AG08395 (cell line): ENCODE results near the gene AASDH.
"Not testable (repeated sequence)": the region's sequence is repeated elsewhere in the genome, so short reads cannot be mapped to it uniquely, and the experiment has no call there.

Source experiments
- DNase-seq: peaks from one replicate; pipeline ENCODE4 v3.0.0; 2012; ENCODE audit warnings: mixed read lengths, low spot score

The AASDH gene

DNA sequence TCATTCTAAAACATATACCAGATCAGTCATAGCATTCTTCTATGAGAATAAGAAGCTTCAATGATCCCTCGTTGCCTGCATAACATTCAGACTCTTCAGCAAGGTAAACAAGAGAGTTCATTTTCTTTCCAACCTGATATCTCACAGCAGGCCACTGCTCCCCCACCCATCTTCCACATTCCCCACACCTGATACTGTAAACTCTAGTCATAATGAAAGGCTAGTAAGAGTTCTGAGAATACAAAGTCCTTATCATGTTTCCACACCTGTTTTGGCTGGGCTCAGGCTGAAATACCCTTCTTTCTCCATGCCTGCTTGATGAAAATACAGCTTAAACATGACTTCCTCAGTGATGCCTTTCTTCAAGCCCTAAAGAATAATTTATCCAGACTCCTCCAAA is 2.3 kb upstream of the AASDH start:
- DNase-seq: no peak

DNA sequence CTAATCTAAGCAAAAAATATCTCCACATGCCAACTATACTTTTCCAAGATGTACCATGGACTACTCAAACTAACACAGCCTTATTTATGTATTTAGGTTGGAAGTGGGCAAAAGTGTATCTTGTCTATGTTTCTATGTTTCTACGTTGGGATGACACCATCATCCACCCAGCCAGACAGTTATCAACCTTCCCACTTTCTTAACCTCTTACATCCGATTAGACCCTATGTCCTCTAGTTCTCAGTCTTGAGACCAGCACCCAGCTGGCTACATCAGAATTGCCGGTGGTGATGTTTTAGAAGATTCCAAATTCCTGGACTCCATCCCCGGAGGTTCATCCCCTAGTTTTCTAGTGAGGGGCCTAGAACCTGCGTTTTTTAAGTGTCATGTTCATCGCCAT is 1.0 kb upstream of the AASDH start:
- peak; percentile 4 for DNase-seq

DNA sequence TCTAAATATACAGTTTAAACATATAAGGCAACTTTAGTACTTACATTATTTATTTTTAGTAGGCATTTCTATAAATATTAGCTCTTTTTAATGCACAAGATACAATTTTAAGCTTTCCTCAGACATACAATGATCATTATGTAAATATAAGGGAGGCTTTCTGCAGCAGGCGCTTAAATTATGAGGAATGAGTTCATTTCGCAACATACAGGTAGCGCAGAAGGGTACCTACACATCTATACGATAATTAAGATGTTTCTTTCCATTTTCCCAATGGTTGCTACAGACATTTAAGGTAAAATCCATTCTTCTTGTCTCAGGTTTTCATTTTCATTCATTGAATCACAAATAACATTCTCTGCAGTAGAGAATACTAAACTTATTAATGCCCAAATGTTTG is 1.2 kb downstream of the AASDH start:
- no peak for DNase-seq

DNA sequence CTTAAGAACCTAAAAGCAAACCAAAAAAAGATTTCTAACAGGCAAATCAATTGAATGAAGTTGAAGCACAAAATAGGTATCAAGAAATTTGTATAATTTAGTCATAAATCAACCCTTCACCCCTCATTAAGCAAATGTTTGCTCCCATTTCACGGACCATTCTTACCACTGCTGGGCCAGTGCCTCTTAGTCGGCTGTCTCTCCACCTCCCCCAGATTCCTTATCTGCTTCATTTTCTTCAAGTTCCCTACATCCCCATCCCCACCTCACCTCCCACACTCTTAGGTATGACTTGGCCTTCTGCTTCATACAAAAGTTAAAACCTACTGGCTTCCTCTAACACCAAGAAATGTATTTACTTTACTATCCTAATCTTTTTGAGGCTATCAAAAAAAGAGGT is 11.8 kb downstream of the AASDH start:
- DNase-seq: no peak

DNA sequence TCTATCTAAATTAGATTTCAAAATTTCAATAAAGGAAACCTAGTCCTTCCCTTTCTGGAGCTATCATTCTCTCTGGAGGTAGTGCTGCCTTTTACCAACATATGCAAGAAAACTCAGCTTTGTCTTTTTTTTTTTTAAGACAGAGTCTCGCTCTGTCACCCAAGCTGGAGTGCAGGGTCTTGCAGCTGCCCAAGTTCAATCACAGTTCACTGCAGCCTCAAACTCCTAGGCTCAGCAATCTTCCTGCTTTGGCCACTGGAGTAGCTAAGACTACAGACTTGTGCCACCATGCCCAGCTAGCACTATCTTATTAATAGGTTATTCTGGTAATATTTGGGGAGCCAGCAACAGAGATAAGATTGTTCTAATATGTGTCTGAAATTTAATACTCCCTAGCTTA is 12.3 kb downstream of the AASDH start:
- DNase-seq: no peak

DNA sequence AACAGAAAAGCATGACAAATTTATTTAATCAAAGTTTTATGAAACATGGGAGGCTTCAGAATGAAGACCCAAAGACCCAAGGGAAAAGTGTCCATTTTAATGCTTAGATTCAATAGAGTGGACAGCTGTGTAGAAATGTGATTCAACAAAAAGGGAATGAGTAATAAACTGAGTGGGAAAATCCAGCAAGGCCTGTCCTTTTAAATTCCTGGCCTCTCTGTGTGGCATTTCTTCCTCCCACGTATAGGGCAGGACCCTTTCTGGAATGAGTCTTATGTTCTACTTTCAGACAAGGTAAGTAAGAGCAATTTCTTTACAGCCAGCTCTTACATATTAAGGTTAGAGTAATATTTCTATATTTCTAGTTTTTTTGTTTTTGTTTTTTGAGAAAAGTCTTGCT is 14.5 kb downstream of the AASDH start:
- DNase-seq: no peak

DNA sequence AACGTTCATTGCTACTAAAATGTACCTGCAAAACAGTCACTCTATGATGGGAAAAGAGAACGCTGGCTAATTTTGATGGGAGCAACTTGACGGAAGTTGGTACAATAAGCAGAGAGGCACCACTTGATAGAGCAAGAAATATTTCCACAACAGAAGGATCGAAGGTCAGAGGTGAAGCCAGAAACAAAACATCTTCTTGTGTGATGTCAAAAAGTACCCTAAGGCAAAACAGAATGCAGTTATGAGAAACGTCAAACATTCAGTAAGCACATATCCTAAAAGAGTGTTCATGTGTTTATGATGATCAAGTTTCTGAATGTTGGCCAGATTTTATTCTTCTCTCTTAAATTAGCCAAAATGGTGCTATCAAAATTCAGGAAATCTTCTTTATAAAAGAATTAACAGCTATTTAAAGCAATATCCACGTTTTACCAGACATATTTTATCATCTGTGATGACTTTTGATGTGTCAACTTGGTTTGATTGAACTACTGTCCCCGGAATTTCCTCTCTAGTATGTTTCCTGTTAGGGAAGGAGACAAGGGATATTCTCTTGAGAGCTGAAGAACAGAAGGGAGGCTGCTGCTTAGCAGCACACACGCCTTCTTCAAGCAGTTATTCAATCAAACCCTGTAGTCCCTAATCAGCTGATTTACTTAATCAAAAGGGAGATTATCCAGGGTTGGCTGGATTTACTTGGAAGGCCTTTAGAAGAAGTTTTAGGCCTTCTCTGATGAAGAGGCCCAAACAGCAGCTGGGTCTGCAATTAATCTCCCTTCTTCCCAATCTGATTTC is 15.7 kb downstream of the AASDH start:
- no peak for DNase-seq

DNA sequence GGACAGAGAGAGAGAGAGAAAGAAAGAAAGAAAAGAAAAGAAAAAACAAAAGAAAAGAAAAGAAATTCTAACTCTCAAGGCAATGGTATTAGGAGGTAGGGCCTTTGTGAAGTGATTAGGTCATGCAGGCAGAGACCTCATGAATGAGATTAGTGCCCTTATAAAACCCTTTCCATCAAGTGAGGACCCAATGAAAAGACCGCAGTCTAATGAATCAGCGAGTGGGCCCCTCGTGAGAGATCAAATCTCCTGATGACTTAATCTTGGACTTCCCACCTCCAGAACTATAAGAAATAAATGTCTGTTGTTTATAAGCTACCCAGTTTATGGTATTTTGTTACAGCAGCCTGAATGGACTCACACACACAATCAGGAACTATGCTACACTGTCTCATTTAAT is 16.9 kb downstream of the AASDH start:
- no peak for DNase-seq

DNA sequence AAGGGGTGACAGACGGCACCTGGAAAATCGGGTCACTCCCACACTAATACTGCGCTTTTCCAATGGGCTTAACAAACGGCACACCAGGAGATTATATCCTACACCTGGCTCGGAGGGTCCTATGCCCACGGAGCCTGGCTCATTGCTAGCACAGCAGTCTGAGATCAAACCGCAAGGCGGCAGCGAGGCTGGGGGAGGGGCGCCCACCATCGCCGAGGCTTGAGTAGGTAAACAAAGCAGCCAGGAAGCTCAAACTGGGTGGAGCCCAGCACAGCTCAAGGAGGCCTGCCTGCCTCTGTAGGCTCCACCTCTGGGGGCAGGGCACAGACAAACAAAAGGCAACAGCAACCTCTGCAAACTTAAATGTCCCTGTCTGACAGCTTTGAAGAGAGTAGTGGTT is 24.3 kb downstream of the AASDH start:
- DNase-seq: not testable (repeated sequence)

DNA sequence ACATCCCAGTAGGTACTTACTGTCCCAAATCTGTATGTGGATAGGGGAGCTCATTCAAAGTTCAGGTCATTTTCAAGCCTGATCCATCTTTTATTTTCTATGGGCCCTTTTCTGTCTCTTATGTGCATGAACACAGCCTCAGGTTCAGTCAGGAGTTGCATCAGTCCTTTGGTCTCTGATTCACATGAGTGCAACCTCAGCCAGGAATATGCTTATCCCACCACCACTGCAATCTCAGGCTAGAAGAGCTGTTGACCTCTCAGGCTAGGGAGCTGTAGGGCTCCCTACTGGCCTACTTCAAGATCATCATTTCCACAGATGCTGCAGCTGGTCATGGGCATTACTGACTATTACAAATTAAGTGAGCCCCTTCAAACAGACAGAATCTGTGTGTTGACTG is 27.2 kb downstream of the AASDH start:
- DNase-seq: no peak

DNA sequence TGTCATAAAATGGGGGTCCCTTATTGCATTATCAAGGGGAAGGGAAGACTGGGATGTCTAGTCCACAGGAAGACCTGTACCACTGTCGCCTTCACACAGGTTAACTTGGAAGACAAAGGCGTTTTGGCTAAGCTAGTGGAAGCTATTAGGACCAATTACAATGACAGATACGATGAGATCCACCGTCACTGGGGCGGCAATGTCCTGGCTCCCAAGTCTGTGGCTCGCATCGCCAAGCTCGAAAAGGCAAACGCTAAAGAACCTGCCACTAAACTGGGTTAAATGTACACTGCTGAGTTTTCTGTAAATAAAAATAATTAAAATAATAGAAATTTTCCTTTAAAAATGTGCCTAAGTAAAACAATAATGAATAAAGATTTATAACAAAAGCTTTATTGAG is 30.6 kb downstream of the AASDH start:
- no peak for DNase-seq

DNA sequence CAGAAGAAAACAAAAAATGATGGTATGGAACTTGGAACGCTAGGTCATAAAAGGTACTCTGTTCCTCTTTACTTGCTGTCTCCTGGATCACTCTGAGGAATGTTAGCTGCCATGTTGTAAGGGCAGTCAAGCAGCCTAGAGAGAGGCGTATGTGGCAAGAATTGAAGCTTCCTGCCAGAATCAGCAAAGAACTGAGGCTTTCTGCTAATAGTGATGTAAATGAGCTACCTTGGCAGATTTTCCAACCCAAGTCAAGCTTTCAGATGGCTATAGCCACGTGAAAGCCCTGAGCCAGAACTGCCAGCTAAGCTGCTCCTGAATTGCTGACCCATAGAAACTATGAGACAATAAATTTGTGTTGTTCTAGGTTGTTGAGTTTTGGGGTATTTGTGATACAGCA is 38.7 kb downstream of the AASDH start:
- DNase-seq: no peak

DNA sequence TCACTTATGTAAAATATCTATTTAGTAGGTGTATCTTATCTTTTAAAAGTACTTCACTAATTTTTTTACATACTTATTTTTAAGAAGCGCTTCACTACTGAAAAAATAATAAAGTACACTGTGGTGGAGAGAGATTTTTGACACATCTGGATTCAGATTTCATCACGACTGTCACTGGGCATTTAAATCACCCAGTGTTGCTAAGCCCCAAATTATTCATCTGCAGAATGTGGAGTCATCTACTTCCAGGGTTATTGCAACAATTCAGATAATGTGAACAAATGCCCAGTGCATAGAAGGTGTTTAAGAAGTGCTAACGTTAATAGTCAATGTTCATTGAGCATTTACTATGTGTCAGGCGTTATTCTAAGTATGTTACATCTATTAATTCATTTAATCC is 41.8 kb downstream of the AASDH start:
- peak; percentile 8 for DNase-seq

DNA sequence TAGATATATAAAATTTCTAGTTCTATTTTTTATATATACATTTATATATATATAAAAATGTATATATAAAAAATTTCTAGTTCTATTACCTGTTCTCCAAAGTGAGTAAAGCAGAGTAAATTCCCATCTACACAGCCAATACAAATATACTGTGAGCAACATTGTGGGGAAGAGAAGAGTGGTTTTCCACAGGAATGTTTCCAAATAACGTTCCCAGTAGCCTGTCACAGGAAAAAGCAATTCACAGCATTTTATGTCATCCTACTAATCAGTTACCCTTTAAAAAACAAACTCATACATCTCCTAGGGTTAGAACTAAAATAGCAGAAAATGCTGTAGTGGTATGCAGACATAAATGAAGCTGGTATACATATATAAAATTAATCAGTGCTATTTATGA is 44.5 kb downstream of the AASDH start:
- no peak for DNase-seq

DNA sequence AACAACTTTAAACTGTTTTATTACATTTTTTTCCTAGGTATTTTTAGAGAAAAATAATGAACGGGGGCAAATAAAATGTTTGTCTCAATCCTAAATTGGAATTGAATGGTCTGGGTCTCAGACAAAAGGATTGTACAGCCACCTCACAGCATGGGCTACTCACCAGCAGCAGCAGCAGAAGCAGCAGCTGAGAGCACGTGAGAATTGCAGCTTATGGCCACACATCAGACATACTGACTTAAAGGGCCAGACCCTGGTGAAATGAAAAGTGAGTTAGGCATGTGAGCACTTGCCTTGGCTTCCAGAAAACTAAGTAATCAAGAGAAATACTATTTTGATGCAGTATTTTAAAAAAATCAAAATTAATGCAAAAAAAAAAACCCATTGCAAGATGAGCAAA is 56.6 kb downstream of the AASDH start:
- no peak for DNase-seq

DNA sequence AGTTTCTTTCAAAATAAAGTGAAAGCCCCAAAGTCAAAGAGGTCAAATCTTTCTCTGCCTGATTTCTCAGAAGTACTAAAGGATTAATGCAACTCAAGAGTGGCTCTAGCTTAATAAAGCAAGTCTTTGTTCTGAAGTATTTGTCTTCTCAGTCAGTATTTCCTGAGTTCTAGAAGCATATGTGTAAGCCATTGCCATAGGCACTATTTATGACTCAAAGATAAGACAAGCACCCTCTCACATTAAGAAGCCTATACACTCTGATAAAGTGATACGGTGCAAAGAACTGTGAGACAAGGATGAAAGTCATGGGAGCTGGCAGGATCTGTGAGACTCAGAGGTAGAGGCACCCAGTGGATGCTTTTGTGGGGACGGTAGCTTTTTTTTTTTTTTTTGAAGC is 60.9 kb downstream of the AASDH start:
- DNase-seq: no peak

DNA sequence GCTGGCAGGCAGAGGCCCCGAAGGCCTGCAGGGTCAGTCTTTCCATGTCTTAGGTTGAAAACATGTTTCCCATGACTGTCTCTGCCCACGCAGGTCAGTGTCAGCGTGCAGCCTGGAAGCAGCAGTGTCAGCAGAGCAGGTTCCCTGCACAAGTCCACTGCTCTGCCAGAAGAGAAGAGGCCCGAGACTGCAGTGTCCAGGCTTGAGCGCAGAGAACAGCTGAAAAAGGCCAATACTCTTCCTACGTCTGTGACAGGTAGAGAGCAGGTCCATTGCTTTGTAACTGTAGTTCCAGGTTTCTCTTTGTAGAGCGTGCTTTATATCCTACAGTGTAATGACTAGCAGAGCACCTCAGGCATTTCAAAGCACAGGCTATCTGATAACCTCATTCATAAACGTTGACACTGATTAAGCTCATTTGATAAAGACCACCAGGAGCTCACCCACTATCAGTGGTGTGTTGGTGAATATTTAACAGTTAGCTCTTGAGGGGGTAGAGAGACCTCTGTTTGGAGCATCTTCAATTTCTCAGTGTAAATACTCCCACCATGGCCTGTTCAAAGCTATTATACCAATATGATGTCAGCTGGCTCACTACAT is 63.2 kb downstream of the AASDH start:
- DNase-seq: no peak

DNA sequence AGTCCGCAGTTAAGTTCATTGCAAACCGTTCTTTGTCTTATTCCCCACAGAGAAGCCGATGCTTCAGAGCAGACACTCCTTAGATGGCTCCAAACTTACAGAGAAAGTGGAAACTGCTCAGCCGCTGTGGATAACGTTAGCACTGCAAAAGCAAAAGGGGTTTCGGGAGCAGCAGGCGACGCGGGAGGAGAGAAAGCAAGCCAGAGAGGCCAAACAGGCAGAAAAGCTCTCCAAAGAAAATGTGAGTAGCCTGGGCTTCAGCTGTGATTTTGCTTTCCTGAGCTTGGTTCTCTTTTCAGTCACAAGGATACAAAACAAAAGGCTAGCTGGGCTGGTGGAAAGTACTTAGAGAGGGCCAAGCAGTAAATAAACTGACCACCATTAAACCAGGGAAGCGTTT is 64.0 kb downstream of the AASDH start:
- DNase-seq: no peak

DNA sequence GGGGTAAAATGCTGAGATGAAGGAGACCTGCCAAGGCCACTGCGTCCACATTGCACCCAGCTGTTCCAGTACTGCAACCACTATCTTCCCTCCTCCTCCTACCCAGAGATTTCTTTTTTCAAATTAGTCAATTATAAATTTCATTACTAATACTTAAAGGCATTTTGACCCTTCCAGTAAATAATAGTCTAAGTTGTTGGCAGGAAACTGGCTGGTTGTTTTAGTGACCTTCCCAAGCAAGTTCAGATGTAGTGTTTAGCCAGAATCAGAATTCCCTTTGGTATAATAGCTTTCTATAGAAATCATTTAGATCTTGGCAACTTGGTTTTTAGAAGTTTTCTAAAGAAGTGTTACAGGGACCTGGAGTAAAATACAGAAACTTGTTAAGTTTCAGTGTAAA is 66.0 kb downstream of the AASDH start:
- DNase-seq: no peak

DNA sequence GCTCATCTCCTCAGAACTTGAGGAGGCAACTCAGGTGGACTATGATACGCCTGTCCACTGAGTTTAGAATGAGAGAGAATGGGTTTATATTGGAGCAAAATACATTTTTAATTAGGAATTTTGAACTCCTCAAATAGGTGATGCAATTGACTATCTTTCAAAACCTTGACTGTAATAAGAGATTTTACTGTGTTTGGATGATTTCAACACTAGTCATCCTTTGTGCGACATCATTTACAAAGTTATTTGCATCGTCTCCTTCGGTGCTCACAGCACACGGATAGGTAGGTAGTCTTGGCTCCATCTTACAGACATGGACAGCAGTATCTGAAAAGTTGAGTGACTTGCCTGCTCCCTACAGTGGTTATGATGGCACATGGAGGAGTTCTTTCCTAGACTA is 67.0 kb downstream of the AASDH start:
- no peak for DNase-seq

DNA sequence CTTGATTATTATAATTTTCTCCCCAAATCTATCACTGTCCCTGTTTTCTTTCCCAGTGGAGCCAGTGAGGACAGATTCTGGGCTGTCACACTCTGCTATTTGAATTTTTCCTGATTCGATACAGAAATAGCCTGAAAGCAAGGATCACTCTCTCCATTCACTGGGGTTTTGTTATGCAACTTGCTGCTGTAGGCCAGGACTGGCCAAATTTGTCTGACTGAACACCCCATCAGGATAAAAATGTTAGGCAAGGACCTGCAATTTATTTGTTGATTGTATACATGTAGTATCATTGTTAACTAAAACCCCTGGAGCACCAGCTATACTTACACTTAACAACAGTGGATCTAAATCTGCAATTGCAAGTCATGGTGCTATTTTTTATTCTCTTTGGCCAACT is 68.7 kb downstream of the AASDH start:
- no peak for DNase-seq

DNA sequence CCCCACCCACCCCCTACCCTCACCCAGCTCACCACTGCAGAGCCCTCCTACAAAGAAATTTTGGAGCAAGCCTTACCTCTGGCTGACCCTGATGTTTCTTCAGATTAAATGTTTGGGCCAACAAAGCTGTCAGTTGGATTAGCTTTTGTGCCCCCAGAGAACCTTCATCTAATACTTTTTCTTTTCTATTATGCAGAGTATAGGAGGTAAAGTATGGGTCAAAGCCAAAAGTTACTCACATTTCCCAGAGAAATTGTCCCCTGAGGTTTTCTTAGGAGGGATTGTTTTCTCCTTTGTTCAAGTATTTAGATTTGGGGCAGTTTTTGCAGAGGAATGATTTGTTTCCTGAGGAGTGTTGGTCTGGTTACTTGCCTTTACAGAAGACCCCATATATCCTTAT is 69.5 kb downstream of the AASDH start:
- DNase-seq: no peak

DNA sequence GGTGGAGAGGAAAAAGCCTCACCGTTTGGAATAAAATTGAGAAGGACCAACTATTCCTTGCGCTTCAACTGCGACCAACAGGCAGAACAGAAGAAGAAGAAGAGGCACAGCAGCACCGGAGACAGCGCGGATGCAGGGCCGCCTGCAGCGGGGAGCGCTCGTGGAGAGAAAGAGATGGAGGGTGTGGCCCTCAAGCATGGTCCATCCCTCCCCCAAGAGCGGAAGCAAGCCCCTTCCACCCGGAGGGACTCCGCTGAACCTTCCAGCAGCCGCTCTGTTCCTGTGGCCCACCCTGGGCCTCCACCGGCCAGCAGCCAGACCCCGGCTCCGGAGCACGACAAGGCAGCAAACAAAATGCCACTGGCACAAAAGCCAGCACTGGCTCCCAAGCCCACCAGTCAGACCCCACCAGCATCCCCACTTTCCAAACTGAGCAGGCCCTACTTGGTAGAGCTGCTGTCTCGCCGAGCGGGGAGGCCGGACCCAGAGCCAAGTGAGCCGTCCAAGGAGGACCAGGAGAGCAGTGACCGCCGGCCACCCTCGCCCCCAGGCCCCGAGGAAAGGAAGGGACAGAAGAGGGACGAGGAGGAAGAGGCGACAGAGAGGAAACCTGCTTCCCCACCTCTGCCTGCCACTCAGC is 71.2 kb downstream of the AASDH start:
- DNase-seq: no peak

DNA sequence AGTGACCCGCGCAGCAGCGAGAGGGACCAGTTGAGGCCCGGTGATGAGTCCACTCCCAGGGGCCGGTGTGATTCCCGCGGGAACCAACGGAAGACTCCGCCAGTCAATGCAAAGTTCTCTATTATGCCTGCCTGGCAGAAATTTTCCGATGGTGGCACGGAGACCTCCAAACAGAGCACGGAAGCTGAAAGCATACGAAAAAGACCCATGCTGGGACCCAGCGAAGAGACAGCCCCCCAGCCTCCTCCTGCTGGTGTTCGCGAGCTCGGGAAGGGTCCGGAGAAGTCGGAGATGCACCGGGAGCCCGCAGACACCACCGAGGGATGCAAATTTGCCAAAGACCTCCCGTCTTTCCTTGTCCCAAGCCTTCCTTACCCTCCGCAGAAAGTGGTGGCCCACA is 71.7 kb downstream of the AASDH start:
- DNase-seq: no peak
